Aorta (tissue), 5 donors: ENCODE results near the gene LPP. TPM values are rescaled to one million over a fixed set of nuclear protein-coding genes. Genes with fewer than 3 reads are reported as not detected.

ENCODE experiments used
- ATAC-seq: fragments of 200-7000 bp; cut with Tn5 transposase; one replicate; pipeline ENCODE4 v1.9.1; 2022; ENCODE audit warnings: moderate library complexity; ENCODE audit not compliant: low FRiP score
- DNase-seq, 2 donors: peaks; one replicate each; pipeline ENCODE4 v3.0.0-alpha.2; 2020
- H3K27ac ChIP-seq, 2 donors: one replicate each; pipeline ENCODE4 v1.5.1; 2013; ENCODE audit warnings: low read length in 2 of 2, mild to moderate bottlenecking in 2 of 2, moderate library complexity in 2 of 2, control low read depth in 1 of 2, inconsistent platforms in 1 of 2, low read depth in 1 of 2
- H3K27me3 ChIP-seq, 2 donors: one replicate each; pipeline ENCODE4 v1.6.1; 2013; ENCODE audit warnings: control low read depth in 1 of 2, low read length in 1 of 2, mild to moderate bottlenecking in 1 of 2, moderate library complexity in 1 of 2; ENCODE audit not compliant: insufficient read depth in 2 of 2, control insufficient read depth in 1 of 2
- H3K36me3 ChIP-seq, 2 donors: one replicate each; pipeline ENCODE4 v1.6.1; 2013; ENCODE audit warnings: control low read depth in 1 of 2, low read length in 1 of 2, mild to moderate bottlenecking in 1 of 2; ENCODE audit not compliant: insufficient read depth in 2 of 2, control insufficient read depth in 1 of 2
- H3K4me1 ChIP-seq, 2 donors: one replicate each; pipeline ENCODE4 v1.6.1; 2013; ENCODE audit warnings: low read length in 2 of 2, control low read depth in 1 of 2, mild to moderate bottlenecking in 1 of 2, moderate library complexity in 1 of 2; ENCODE audit not compliant: insufficient read depth in 2 of 2, control insufficient read depth in 1 of 2
- H3K4me3 ChIP-seq, 2 donors: one replicate each; pipeline ENCODE4 v1.5.1; 2013; ENCODE audit warnings: low read length in 2 of 2, control low read depth in 1 of 2, mild to moderate bottlenecking in 1 of 2
- H3K9me3 ChIP-seq: one replicate; pipeline ENCODE4 v1.6.1; 2013; ENCODE audit warnings: mild to moderate bottlenecking, low read length; ENCODE audit not compliant: control insufficient read depth
- WGBS, 2 donors: extraction: QIAGEN DNeasy Blood & Tissue Kit; methylation state at CpG; one replicate each; pipeline ENCODE4 v1.1.7; 2013; 5-methylcytosine and 5-hydroxymethylcytosine counted together
- intact Hi-C, 2 donors: fragments of 100-400 bp; cut with DNase I; formaldehyde crosslinking; loops; one replicate each; pipeline versions ENCODE4 v1.14.2 to v1.15.0; 2022
- polyA plus RNA-seq, 2 donors: library from polyadenylated mRNA; stranded (reverse); fragments of 200-250 nt; gene quantifications; one replicate each; pipeline ENCODE4 v1.2.3, GENCODE V29; 2013
- total RNA-seq, 2 donors: library from RNA; stranded (reverse); fragmentation: NEBNext Ultra II Directional; extraction: Animal tissue kit (Norgen Biotek cat#: 25700); gene quantifications; one replicate each; pipeline ENCODE4 v1.2.1, GENCODE V29; 2021
- donor health status: healthy with polysubstance abuse.
- donor health status: Bipolar disorder and iron deficiency.
- donor health status: DM: no; HTN: no; CAD: no.
- donor health status: DM: no; HTN: no; CAD: no.
- donor health status: DM: yes; HTN: yes; CAD: no.

The LPP gene
- total and polyA plus RNA-seq, 4 donors: 37.7 to 2,536 (median 527) TPM

GRCh38 chr3:188788621-188789081, 634.7 kb downstream of the LPP start:
- ATAC-seq: no peak
- 28% methylated on average over 5 of the region's 5 CpGs for WGBS, 2 donors
- no peaks in the 10 kb centered on the region for H3K27me3 ChIP-seq
- H3K4me3 ChIP-seq: no peak overlapping the region
- H3K36me3 ChIP-seq: peaks cover 0 to 3% of the 10 kb centered on the region in 2 donors
- peak in 1 of 2 donors; percentile 59 for DNase-seq
- peak overlapping the region in 1 of 2 donors; percentile 7 for H3K27ac ChIP-seq
- peaks cover 4 to 5% of the 10 kb centered on the region in 2 donors for H3K4me1 ChIP-seq
- no peaks in the 10 kb centered on the region for H3K9me3 ChIP-seq
- intact Hi-C loops: no loop called here

- peaks cover 4 to 5% of the 10 kb centered on the region in 2 donors for H3K4me1 ChIP-seq
- no peaks in the 10 kb centered on the region for H3K9me3 ChIP-seq
- H3K4me3 ChIP-seq: no peak overlapping the region
- no peak overlapping the region for H3K27ac ChIP-seq
- ATAC-seq (no peak), DNase-seq (no peak)
- peaks cover 0 to 3% of the 10 kb centered on the region in 2 donors for H3K36me3 ChIP-seq
- WGBS, 2 donors: 64 to 73% methylated on average over 4 of the region's 4 CpGs
- intact Hi-C loops: no loop called here
- H3K27me3 ChIP-seq: no peaks in the 10 kb centered on the region
These were observed 635.3 kb downstream of the LPP start for GRCh38 chr3:188789251-188789650.

- 89 to 91% methylated on average over 4 of the region's 4 CpGs for WGBS, 2 donors
- intact Hi-C loops: loop anchor here in 1 of 2 donors (10.0 kb wide), 1 partner anchor 1047 kb away; the partner anchor contains the start of gene BCL6
- Histone ChIP-seq H3K4me1 (peaks cover 4 to 6% of the 10 kb centered on the region in 2 donors), H3K4me3 (no peak overlapping the region), H3K9me3 (no peaks in the 10 kb centered on the region), H3K36me3 (peaks cover 2 to 3% of the 10 kb centered on the region in 2 donors), H3K27ac (no peak overlapping the region), H3K27me3 (no peaks in the 10 kb centered on the region)
- ATAC-seq: no peak
- DNase-seq: no peak
These were observed 637.4 kb downstream of the LPP start for GRCh38 chr3:188791311-188791710.

GRCh38 chr3:188792793-188793192, 638.8 kb downstream of the LPP start:
- DNase-seq: peak in 1 of 2 donors; percentile 53

GRCh38 chr3:188796122-188796631, 642.2 kb downstream of the LPP start:
- H3K4me1 ChIP-seq: peaks cover 6 to 7% of the 10 kb centered on the region in 2 donors
- H3K27me3 ChIP-seq: no peaks in the 10 kb centered on the region
- peaks cover 2 to 3% of the 10 kb centered on the region in 2 donors for H3K36me3 ChIP-seq
- ATAC-seq (peak; percentile 33), DNase-seq (peak in 1 of 2 donors; percentile 68)
- intact Hi-C loops: loop anchor here in 1 of 2 donors (10.0 kb wide), 1 partner anchor 1051 kb away; the partner anchor contains the start of gene BCL6
- no peak overlapping the region for H3K27ac ChIP-seq
- no peaks in the 10 kb centered on the region for H3K9me3 ChIP-seq
- H3K4me3 ChIP-seq: no peak overlapping the region
- WGBS, 2 donors: 25 to 27% methylated on average over 3 of the region's 3 CpGs

More at GRCh38 chr3:188792793-188793192, 638.8 kb downstream of the LPP start:
- Histone ChIP-seq H3K27me3 (no peaks in the 10 kb centered on the region), H3K9me3 (no peaks in the 10 kb centered on the region), H3K4me1 (peaks cover 8 to 11% of the 10 kb centered on the region in 2 donors), H3K27ac (peak overlapping the region in 1 of 2 donors; percentile 30), H3K4me3 (no peak overlapping the region), H3K36me3 (peaks cover 2 to 3% of the 10 kb centered on the region in 2 donors)
- no peak for ATAC-seq
- 56 to 61% methylated on average over 6 of the region's 6 CpGs for WGBS, 2 donors
- intact Hi-C loops: loop anchor here in 1 of 2 donors (10.0 kb wide), 1 partner anchor 1048 kb away; the partner anchor contains the start of gene BCL6

GRCh38 chr3:188797045-188797444, 643.1 kb downstream of the LPP start:
- intact Hi-C loops: loop anchor here in 1 of 2 donors (10.0 kb wide), 1 partner anchor 1052 kb away; the partner anchor contains the start of gene BCL6
- peaks cover 2 to 3% of the 10 kb centered on the region in 2 donors for H3K36me3 ChIP-seq
- 46 to 74% methylated on average over 3 of the region's 3 CpGs for WGBS, 2 donors
- H3K27ac ChIP-seq: peak overlapping the region in 1 of 2 donors; percentile 28
- H3K4me1 ChIP-seq: peaks cover 6 to 7% of the 10 kb centered on the region in 2 donors
- no peaks in the 10 kb centered on the region for H3K27me3 ChIP-seq
- H3K9me3 ChIP-seq: no peaks in the 10 kb centered on the region
- no peak for ATAC-seq
- no peak overlapping the region for H3K4me3 ChIP-seq
- DNase-seq: no peak

DNA sequence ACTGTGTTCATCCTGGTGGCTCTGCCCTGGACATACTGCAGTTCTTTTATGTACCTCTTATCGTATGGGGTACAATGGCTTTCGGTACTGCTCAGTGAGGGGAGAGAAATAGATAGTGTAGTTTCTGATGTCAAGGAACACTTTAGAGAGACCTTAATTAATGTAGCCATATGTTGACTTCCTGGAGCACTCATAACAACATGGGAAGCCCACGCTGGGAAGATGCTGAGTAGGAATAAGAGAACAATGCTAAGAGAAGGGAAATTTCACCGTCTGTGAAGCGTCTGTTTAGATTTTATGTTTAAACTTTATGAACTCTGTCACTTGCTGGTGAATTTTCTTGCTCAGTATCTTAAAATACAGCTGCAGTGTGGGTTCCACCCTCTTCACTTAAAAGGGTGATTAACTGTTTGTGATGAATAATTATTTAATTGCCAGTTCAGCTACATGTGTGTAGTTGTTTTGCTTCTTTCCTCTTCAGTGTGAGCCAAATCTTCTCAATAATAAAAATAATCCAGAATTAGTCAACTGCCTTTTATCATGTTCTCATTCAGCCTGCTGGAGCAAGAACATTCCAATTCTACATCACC, 644.7 kb downstream of the LPP start:
- ATAC-seq (no peak), DNase-seq (no peak)
- intact Hi-C loops: loop anchor here in 1 of 2 donors (10.0 kb wide), 1 partner anchor 1054 kb away; the partner anchor contains the start of gene BCL6
- Histone ChIP-seq H3K27ac (peak overlapping the region in 1 of 2 donors; percentile 28), H3K4me3 (no peak overlapping the region), H3K9me3 (no peaks in the 10 kb centered on the region), H3K36me3 (peaks cover 0 to 2% of the 10 kb centered on the region in 2 donors), H3K4me1 (peaks cover 6% of the 10 kb centered on the region in 2 donors), H3K27me3 (no peaks in the 10 kb centered on the region)
- 76 to 80% methylated on average over 5 of the region's 5 CpGs for WGBS, 2 donors

DNA sequence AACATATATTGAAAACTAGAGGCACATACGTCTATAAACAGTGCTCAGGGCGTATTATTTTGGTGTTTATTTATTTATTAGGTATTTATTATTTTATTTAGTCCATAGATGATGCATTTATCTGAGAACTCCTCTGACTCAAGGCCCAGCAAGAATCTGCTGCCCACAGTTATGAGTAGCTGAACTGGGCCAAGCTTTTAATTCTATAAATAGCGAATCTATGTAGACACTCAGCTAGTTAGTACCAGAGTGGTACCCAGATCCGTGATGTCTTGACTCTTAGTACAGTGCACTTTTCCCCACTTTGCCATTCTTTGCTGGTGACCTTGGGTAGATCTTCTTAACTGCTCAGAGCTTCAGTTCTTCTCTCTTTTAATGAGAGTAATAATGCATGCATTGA, 647.4 kb downstream of the LPP start:
- no peaks in the 10 kb centered on the region for H3K36me3 ChIP-seq
- DNase-seq (no peak), ATAC-seq (peak; percentile 33)
- no peak overlapping the region for H3K4me3 ChIP-seq
- H3K9me3 ChIP-seq: no peaks in the 10 kb centered on the region
- no peaks in the 10 kb centered on the region for H3K27me3 ChIP-seq
- peaks cover 4 to 6% of the 10 kb centered on the region in 2 donors for H3K4me1 ChIP-seq
- 56 to 63% methylated on average over 4 of the region's 4 CpGs for WGBS, 2 donors
- no peak overlapping the region for H3K27ac ChIP-seq
- intact Hi-C loops: no loop called here
